Hematopoietic multipotent progenitor cell treated with erythropoietin and hydrocortisone succinate and interleukin-3 and kit ligand, for 8 days (in vitro differentiated cells): ENCODE data around the gene MORN5.

Experiments used
- DNase-seq: peaks from one replicate; pipeline ENCODE4 v3.0.0-alpha.2; 2015

Gene MORN5

GRCh38 chr9:122159026-122159924 is at the start of gene MORN5, which contains the start of gene NDUFA8:
Gene MORN5, plus strand, starts transcription at chr9:122159908. Its CDS starts 65 bp downstream, at chr9:122159973.
Gene NDUFA8, minus strand, starts transcription at chr9:122159779. Its CDS starts 102 bp downstream, at chr9:122159677.
- DNase-seq, result peak; percentile 96

DNA sequence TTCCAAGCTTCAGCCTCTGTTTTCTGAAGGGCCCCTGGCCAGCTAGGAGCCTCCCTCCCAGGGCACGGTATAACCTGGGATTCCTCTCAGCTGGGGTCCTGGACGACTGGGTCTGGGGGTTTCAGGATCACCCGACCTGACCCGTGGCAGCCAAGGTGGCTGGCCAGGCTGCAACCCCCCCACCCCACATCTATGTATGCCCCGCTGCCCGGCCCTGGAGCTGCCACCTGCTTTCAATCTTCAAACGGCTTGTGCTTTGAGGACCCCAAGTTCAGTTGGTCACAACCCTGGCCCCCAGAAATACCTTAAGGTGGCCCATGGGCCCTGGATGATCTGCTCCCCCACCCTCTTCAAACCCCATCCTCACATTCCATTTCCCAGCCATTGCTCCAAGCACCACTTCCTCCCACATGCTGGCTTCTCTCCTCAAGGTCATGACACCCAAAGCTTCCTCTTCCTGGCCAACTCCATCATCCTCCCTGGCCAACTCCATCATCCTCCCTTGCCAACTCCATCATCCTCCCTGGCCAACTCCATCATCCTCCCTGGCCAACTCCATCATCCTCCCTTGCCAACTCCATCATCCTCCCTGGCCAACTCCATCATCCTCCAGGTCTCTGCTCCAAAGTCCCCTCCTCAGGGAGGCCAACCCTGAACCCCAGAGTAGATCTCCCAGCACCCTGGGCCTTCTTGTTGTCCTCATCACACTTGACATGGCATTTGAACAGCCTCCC is 49.4 kb upstream of the MORN5 start:
- no peak for DNase-seq

DNA sequence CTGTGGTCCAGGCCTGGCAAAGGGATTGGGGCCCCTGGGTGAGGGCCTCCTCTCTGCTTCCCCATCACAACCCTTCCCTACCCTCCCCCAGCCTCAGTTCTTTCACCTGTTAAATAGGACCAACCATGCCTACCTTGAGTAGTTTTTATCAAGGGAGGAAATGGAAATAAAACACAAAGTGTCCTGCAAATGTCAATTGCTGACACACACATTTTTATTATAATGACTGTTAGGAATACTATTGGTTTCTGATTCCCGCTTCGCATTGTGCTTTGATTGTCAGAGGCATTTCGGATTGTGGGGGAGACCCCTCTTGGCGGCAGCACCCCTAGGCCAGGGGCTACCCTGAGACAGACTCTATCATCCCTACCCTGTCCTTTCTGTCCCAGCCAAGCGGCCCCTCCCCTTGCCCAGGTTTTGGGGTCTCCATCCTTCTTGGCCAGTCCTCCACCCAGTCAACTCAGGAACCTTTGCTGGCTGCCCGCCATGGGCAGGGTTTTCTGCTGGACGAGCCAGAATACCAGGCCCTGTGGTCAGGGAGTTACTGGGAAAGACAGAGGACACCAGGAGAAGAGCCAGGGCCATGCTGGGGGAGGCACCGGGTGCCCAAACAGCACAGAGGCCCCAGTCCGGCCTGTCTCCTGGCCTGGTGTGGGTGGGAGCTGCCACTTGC is 48.2 kb upstream of the MORN5 start:
- no peak for DNase-seq

DNA sequence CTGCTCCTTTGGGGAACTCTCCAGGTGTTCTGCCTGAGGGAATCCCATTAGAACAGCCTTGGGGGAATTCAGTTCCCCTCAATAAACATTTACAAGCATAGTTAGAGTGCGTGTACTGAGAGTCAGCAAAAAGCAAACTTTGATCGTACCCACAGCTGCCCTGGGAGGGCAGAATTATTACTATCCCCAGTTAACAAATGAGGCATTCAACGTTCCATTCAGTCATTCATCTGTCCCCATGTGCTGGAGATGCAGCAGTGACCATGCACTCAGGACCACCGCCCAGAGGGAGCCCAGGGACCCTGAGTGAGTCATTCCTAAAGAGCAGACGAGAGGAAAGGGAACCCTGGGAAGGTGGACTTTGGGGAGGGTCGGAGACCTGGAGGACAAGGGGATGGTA is 47.5 kb upstream of the MORN5 start:
- DNase-seq, result no peak

- no peak for DNase-seq
These were observed 46.1 kb upstream of the MORN5 start for GRCh38 chr9:122113574-122113973.

- DNase-seq, result no peak
These were observed 44.3 kb upstream of the MORN5 start for GRCh38 chr9:122115176-122116035.

- DNase-seq, result no peak
These were observed 43.7 kb upstream of the MORN5 start for GRCh38 chr9:122116040-122116439.

GRCh38 chr9:122116448-122117173 is 43.1 kb upstream of the MORN5 start:
- DNase-seq, result no peak

DNA sequence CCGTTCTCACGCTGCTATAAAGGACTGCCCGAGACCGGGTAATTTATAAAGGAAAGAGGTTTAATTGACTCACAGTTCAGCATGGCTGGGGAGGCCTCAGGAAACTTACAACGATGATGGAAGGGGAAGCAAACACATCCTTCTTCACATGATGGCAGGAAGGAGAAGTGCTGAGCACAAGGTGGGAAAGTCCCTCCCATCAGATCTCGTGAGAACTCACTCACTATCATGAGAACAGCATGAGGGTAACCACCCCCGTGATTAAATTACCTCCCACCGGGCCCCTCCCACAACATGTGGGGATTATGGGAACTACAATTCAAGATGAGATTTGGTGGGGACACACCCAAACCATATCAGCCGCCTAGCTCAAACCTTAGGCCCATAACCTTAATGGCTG is 42.5 kb upstream of the MORN5 start:
- DNase-seq, result peak; percentile 13

DNA sequence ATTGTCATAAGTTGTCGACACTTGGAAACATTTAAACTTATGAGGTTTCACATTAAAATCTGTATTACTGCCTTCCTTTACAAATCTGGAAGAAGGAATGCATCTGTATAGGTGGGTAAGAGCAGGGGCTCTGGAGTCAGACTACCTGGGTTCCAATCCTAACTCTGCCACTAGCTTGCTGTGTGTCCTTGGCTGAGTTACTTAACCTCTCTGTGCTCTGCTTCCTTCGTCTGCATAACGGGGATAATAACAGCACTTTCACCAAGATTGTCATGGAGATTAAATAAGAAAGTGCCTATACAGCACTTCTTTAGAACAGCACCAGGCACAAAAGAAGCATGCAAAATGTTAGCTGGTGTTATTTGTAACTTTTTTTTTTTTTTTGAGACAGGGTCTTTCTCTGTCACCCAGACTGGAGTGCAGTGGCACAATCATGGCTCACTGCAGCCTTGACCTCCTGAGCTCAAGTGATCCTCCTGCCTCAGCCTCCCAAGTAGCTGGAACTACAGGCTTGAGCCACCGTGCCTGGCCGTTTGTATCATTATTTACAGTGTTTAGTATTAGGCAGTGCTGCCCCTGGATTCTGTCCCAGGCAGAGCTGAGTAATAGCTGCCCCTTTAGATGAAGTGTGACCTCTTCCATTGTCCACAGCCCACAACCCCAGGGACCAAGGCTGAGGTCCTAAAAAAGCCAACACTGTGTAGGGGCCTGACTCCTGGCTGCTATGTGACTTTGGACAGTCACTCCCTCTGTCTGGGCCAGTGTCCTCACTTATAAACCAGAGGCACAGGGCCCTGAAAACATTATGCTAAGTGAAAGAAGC is 41.2 kb upstream of the MORN5 start:
- DNase-seq, result no peak

DNA sequence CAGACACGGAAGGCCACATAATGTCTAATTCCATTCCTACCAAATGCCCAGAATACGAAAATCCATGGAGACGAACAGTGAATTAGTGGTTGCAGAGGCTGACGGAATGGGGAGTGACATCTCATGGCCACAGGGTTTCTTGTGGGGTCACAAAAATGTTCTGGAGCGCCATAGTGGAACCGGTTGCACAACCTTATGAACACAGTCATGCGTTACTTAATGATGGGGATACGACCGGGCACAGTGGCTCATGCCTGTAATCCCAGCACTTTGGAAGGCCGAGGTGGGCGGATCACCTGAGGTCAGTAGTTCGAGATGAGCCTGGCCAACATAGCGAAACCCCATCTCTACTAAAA is 40.6 kb upstream of the MORN5 start:
- no peak for DNase-seq

GRCh38 chr9:122119721-122120120 is 40.0 kb upstream of the MORN5 start:
- no peak for DNase-seq

- DNase-seq, result no peak
These were observed 39.2 kb upstream of the MORN5 start for GRCh38 chr9:122120316-122121071.

DNA sequence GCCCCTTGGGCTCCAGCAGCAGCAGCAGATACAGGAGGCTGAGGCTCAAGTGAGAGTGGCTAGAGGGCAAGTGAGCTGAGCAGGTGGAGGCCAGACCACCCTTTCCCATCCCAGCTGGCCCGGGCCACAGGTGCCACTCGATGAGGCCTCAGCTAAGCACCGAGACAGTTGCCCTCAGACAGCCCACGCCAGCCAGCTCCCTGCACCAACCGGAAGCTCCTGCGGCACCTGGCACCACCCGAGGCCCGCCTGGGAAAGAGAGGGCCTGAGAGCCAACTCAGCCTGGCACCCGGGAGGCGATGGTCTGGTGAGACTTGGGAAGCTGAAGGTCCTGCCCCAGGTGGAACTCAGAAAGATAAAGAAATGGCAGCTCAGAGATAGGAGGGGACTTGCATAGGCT is 38.3 kb upstream of the MORN5 start:
- no peak for DNase-seq

DNA sequence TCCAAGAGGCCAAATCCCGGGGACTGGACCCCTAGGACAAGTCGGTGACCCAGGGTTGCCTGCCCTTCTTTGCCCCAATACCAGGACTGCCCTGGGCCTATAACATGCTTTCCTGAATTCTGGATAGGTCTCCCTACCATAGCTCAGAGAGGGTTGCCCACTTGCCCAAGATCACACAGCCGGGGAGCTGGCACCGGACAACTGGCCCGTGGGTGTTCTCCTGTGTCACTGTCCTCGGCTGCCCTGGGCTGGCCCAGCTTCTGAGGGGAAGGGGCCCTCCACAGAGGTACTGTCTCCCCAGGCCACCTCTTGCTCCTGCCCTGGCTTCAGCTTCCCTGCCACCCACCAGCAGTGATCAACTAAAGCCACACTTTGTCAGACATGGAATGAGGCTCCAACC is 37.8 kb upstream of the MORN5 start:
- no peak for DNase-seq

DNA sequence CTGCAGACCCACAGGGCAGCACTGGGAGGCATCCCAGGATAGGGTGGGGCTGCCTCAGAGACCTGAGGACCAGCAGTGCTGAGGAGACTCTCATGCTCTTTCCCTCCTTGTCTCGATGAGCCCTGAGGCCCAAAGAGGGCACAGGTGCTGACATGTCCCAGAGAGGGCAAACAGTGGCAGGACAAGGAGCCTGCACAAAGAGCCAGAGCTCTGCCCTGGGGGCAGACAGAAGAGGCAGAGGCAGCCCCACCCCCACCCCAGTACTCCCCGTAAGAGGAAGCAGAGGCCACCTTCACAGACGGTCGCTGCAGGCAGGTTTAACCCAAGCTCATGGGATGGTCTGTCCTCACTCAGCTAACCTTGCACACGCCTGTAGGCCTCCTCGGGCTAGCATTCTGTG is 37.2 kb upstream of the MORN5 start:
- DNase-seq, result no peak

DNA sequence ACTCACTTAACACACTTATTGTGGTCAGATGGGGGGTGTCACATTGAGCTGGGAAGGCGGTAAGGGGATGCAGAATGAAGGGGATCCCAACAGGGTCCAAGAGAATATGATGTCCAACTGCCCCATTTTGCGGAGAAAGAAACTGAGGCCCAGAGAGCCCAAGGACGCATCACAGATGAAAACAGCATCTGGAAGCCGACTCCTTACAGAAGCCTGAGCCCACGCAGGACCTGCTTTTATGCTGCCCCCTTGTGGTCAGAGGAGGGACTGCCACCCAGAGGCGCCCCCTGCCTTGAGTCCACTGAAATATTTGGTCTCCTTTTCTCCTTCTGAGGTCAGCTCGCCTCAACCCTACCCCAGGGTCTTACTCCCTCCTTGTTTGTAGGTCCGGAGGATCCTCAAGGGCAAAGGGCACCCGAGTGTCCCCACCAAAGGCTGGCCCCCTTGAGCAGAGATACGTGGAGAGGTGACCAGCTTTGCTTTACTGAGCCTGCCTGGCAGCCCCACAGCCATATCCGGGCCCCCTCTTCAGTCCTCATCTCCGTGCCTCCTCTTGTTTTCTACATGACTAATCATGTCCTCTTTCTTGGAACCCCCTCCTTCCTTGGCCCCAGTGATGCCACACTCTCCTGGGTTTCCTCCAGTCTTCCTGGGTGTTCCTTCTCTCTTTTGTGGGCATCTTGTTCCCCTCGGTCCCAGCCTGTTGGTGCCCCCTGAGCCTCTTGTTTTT is 36.6 kb upstream of the MORN5 start:
- peak; percentile 72 for DNase-seq

DNA sequence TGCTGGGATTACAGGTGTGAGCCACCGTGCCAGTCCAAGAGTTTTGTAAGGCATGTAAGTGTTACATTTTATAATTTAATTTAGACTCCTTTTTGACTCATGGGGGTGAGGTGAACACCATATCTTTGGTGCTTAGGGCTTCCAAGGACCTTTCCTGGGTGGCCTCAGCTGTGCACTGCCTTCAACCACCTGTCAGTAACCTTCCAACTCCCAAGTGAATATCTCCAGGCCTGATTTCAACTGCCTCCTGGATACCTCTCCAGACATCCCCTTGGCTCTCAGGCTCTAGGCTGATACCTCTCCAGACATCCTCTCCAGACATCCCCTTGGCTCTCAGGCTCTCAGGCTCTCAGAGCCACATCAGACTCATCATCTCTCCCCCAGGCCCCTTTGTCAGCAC is 35.7 kb upstream of the MORN5 start:
- DNase-seq, result no peak

DNA sequence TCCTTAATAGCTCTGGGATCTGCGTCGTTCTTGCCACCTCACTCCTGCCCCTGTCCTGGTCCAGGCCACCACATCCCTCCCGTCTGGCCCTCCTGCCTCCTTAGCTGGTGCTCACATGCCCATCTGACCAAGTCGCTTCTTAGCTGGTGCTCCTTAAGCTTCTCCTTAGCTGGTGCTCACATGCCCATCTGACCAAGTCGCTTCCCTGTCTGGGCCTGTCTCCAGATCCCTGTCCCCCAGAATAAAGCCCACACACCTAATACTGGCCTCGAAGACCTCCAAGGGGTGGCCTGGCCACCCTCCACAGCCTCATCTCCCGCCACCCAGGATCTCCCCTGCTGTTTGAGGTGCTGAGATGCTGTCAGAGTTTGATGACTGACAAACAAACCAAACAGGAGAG is 35.2 kb upstream of the MORN5 start:
- DNase-seq, result no peak

- peak; percentile 84 for DNase-seq
These were observed 34.6 kb upstream of the MORN5 start for GRCh38 chr9:122125158-122125508.
